GM12878 (cell line): ENCODE results near the gene TSHZ1. TPM values are rescaled to one million over a fixed set of nuclear protein-coding genes. Genes with fewer than 3 reads are reported as not detected.

Source experiments
- ATAC-seq: fragments of 200-7000 bp; cut with Tn5 transposase; 3 replicates; pipeline ENCODE4 v1.9.1; 2020; ENCODE audit warnings: mild to moderate bottlenecking, moderate library complexity
- BruUV-seq: library from RNA; stranded (reverse); fragments of 400-500 nt; replicated peaks from 2 replicates; lab custom pipeline; 2021; lab: Mats Ljungman, UMichigan
- CTCF ChIA-PET: fragments of 300-600 bp; sonication (Branson Sonifier 250); formaldehyde crosslinking; extraction: SDS; loops from one replicate; lab custom pipeline; 2021; ENCODE audit warnings: inconsistent platforms; lab: Yijun Ruan, JAX
- POLR2A ChIA-PET: fragments of 350-600 bp; formaldehyde crosslinking; extraction: SDS; loops from one replicate; lab custom pipeline; 2021; ENCODE audit warnings: inconsistent platforms; lab: Charles Lee
- RAD21 ChIA-PET: fragments of 300-600 bp; sonication (Branson Sonifier 250); formaldehyde crosslinking; loops from one replicate; lab custom pipeline; 2023; ENCODE audit warnings: antibody characterized with exemption; ENCODE audit not compliant: unreplicated experiment; lab: Charles Lee
- SMC1A ChIA-PET: fragments of 300-600 bp; sonication (Branson Sonifier 250); formaldehyde crosslinking; loops from one replicate; lab custom pipeline; 2023; ENCODE audit not compliant: unreplicated experiment, uncharacterized antibody; lab: Charles Lee
- DNase-seq: peaks from one replicate; pipeline ENCODE4 v3.0.0-alpha.2; 2011; ENCODE audit warnings: low read depth, low spot score
- FAIRE-seq: peaks from 3 replicates; lab custom pipeline; 2011; peaks lifted over from hg19 to GRCh38; lab: Jason Lieb, UNC
- H2AFZ ChIP-seq: 2 replicates; pipeline ENCODE4 v1.6.0; 2011; ENCODE audit warnings: low read depth, low read length, control low read depth; ENCODE audit not compliant: control insufficient read depth
- H3K27ac ChIP-seq: 2 replicates; pipeline ENCODE4 v1.5.1; 2011; ENCODE audit warnings: control low read depth; ENCODE audit not compliant: control insufficient read depth, insufficient read depth
- H3K27me3 ChIP-seq, 2 experiments: replicated peaks in 1 of 2; 2 replicates each; pipeline versions ENCODE4 v1.6.0 to v1.6.1; 2011; ENCODE audit warnings: low read length in 1 of 2; ENCODE audit not compliant: control insufficient read depth in 2 of 2, insufficient read depth in 2 of 2
- H3K36me3 ChIP-seq, 2 experiments: 2 replicates each; pipeline ENCODE4 v1.5.1; 2011; ENCODE audit warnings: low read length in 1 of 2; ENCODE audit not compliant: control insufficient read depth in 2 of 2, insufficient read depth in 2 of 2
- H3K4me1 ChIP-seq: 2 replicates; pipeline ENCODE4 v1.6.1; 2011; ENCODE audit warnings: mild to moderate bottlenecking, low read length, moderate library complexity, mixed read lengths; ENCODE audit not compliant: control insufficient read depth, insufficient read depth
- H3K4me2 ChIP-seq: 2 replicates; pipeline ENCODE4 v1.6.0; 2011; ENCODE audit warnings: control low read depth; ENCODE audit not compliant: control insufficient read depth, insufficient read depth
- H3K4me3 ChIP-seq: fragments of 200-600 bp; sonication (generic); 2 replicates; pipeline ENCODE4 v1.5.1; 2016
- H3K79me2 ChIP-seq: 2 replicates; pipeline ENCODE4 v1.6.0; 2011; ENCODE audit warnings: low read length; ENCODE audit not compliant: control insufficient read depth, insufficient read depth
- H3K9ac ChIP-seq: 2 replicates; pipeline ENCODE4 v1.8.0; 2011; ENCODE audit warnings: low read length, control low read depth, mixed read lengths; ENCODE audit not compliant: control insufficient read depth, insufficient read depth
- H3K9me3 ChIP-seq: replicated peaks from 3 replicates; pipeline ENCODE4 v1.5.1; 2011; ENCODE audit warnings: mild to moderate bottlenecking, low read length; ENCODE audit not compliant: control insufficient read depth, insufficient read depth
- H4K20me1 ChIP-seq: 2 replicates; pipeline ENCODE4 v1.6.0; 2011; ENCODE audit not compliant: control insufficient read depth, insufficient read depth
- WGBS: methylation state at CpG from one replicate; pipeline ENCODE4 v1.1.6; 2016; ENCODE audit warnings: low lambda C conversion rate; ENCODE audit not compliant: insufficient replicate concordance, insufficient coverage; ENCODE audit errors: missing lambda C conversion rate; 5-methylcytosine and 5-hydroxymethylcytosine counted together
- in situ Hi-C: fragments of 300-500 bp; cut with MboI; formaldehyde crosslinking; loops from 9 replicates; pipeline ENCODE4 v1.14.3; 2018; ENCODE audit warnings: mixed read lengths
- intact Hi-C: fragments of 100-400 bp; cut with micrococcal nuclease; formaldehyde crosslinking; loops from one replicate; pipeline ENCODE4 v1.14.2; 2022; ENCODE audit not compliant: unreplicated experiment
- polyA plus RNA-seq, 11 experiments: library from polyadenylated mRNA; depleted of rRNA in 4 of 11; unstranded in 6 of 11; stranded (reverse) in 5 of 11; fragments of >200 nt; fragmentation: Nextera tagmentation in 4 of 11; fragmentation: Illumina TruSeq in 1 of 11; extraction: Ambion mirVana in 4 of 11; extraction: Trizol in 1 of 11; gene quantifications; 1 replicate in 1 of 11; 2 replicates in 10 of 11; pipeline versions ENCODE4 v1.2.1 to v1.2.3, GENCODE V29; 2011 to 2016; ENCODE audit warnings: inconsistent platforms in 2 of 11, missing spikeins in 2 of 11, low read depth in 1 of 11
- total RNA-seq, 4 experiments: library from RNA; depleted of rRNA in 3 of 4; stranded (reverse); fragments of >200 nt in 3 of 4; fragmentation: Illumina TruSeq in 1 of 4; extraction: Trizol in 1 of 4; gene quantifications; 2 replicates each; pipeline versions ENCODE4 v1.2.1 to v1.2.3, GENCODE V29; 2013 to 2021
- TF ChIP-seq, protein P1 (sequence below): fragments of 450-650 bp; formaldehyde crosslinking; IDR thresholded peaks from 2 replicates; pipeline ENCODE4 v1.4.0; 2022; ENCODE audit warnings: mild to moderate bottlenecking, moderate library complexity

TSHZ1 gene
- total and polyA plus RNA-seq, 10 of the 15 experiments (the other 5 are each of a cell fraction or from before 2014, with no cell fraction given), result 2.2 to 15.2 (median 5.1) TPM

GRCh38 chr18:75201282-75202270, 9.0 kb upstream of the TSHZ1 start:
- DNase-seq (no peak), ATAC-seq (no peak), FAIRE-seq (no peak)
- no peaks in the 10 kb centered on the region for H3K9me3 ChIP-seq
- ChIA-PET SMC1A (interaction anchor here (0.9 kb wide), 1 partner anchor 59 kb away, joined by 3 read pairs; no protein-coding TSS in a partner anchor), CTCF (no interaction called here), POLR2A (interaction anchor here (0.7 kb wide), 1 partner anchor 9 kb away, joined by 3 read pairs; no protein-coding TSS in a partner anchor), RAD21 (no interaction called here)
- H4K20me1 ChIP-seq, result no peaks in the 10 kb centered on the region
- no peaks in the 10 kb centered on the region for H3K4me1 ChIP-seq
- TF ChIP-seq, protein P1, sequence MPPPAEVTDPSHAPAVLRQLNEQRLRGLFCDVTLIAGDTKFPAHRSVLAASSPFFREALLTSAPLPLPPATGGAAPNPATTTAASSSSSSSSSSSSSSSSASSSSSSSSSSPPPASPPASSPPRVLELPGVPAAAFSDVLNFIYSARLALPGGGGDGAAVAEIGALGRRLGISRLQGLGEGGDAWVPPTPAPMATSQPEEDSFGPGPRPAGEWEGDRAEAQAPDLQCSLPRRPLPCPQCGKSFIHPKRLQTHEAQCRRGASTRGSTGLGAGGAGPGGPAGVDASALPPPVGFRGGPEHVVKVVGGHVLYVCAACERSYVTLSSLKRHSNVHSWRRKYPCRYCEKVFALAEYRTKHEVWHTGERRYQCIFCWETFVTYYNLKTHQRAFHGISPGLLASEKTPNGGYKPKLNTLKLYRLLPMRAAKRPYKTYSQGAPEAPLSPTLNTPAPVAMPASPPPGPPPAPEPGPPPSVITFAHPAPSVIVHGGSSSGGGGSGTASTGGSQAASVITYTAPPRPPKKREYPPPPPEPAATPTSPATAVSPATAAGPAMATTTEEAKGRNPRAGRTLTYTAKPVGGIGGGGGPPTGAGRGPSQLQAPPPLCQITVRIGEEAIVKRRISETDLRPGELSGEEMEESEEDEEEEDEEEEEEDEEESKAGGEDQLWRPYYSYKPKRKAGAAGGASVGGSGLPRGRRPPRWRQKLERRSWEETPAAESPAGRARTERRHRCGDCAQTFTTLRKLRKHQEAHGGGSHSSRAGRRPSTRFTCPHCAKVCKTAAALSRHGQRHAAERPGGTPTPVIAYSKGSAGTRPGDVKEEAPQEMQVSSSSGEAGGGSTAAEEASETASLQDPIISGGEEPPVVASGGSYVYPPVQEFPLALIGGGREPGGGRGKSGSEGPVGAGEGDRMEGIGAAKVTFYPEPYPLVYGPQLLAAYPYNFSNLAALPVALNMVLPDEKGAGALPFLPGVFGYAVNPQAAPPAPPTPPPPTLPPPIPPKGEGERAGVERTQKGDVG (CRISPR knock-in tag), result no peak
- no peak overlapping the region for H2AFZ ChIP-seq
- BruUV-seq, result no TSS peak
- intact Hi-C loops (loop anchor here (10.0 kb wide), 4 partner anchors 207 to 1283 kb away; no protein-coding TSS in a partner anchor), in situ Hi-C loops (loop anchor here (25.0 kb wide), 1 partner anchor 1911 kb away; no protein-coding TSS in a partner anchor)
- no peak overlapping the region for H3K9ac ChIP-seq
- no peaks in the 10 kb centered on the region for H3K27me3 ChIP-seq
- no peak overlapping the region for H3K4me2 ChIP-seq
- peaks cover 5 to 10% of the 10 kb centered on the region in 2 experiments for H3K36me3 ChIP-seq
- H3K79me2 ChIP-seq, result peaks cover 27% of the 10 kb centered on the region
- H3K4me3 ChIP-seq, result no peak overlapping the region
- over 99% methylated on average over 18 of the region's 18 CpGs for WGBS
- H3K27ac ChIP-seq, result no peak overlapping the region
